Fibroblast of skin of right biceps (primary cell): Measurements from ENCODE around the gene RBM15B.

ENCODE experiments used
- DNase-seq: peaks from one replicate; pipeline ENCODE4 v3.0.0-alpha.2; 2013

Gene RBM15B

GRCh38 chr3:51393564-51393963, 2.5 kb downstream of the RBM15B start:
- no peak for DNase-seq

GRCh38 chr3:51394541-51394940, 3.5 kb downstream of the RBM15B start:
- no peak for DNase-seq

GRCh38 chr3:51395493-51396213, 4.6 kb downstream of the RBM15B start:
- no peak for DNase-seq

GRCh38 chr3:51396401-51396800, 5.3 kb downstream of the RBM15B start:
- no peak for DNase-seq

GRCh38 chr3:51397392-51397791, 6.3 kb downstream of the RBM15B start:
- no peak for DNase-seq

- no peak for DNase-seq
Observed at GRCh38 chr3:51398595-51399310, 7.7 kb downstream of the RBM15B start.

GRCh38 chr3:51400166-51400565, 9.1 kb downstream of the RBM15B start:
- no peak for DNase-seq

GRCh38 chr3:51401735-51402134, 10.7 kb downstream of the RBM15B start:
- DNase-seq = no peak

GRCh38 chr3:51403675-51404074, 12.6 kb downstream of the RBM15B start:
- DNase-seq = no peak

- DNase-seq = no peak
Observed at GRCh38 chr3:51408021-51408420, 16.9 kb downstream of the RBM15B start.

GRCh38 chr3:51408813-51409212, 17.7 kb downstream of the RBM15B start:
- DNase-seq = no peak

- DNase-seq = no peak
Observed at GRCh38 chr3:51422211-51422610, 31.1 kb downstream of the RBM15B start.

GRCh38 chr3:51426921-51427320, 35.8 kb downstream of the RBM15B start:
- DNase-seq = no peak

- no peak for DNase-seq
Observed at GRCh38 chr3:51429138-51429537, 38.1 kb downstream of the RBM15B start.

GRCh38 chr3:51434110-51434509, 43.0 kb downstream of the RBM15B start:
- DNase-seq = no peak

GRCh38 chr3:51434746-51435327, 43.8 kb downstream of the RBM15B start:
- DNase-seq = peak; percentile 32

- DNase-seq = no peak
Observed at GRCh38 chr3:51436998-51437639, 46.0 kb downstream of the RBM15B start.

- no peak for DNase-seq
Observed at GRCh38 chr3:51441282-51442030, 50.4 kb downstream of the RBM15B start.

- DNase-seq = no peak
Observed at GRCh38 chr3:51445544-51446280, 54.6 kb downstream of the RBM15B start.
